Ovary (tissue), 3 donors: Measurements from ENCODE around the gene PYGB.

ENCODE experiments used
- CTCF ChIP-seq, 3 donors: fragments of 450-650 bp in 2 of 3; fragments of 200-600 bp in 1 of 3; IDR thresholded peaks; one replicate each; pipeline versions ENCODE4 v1.5.1 to v1.8.0; 2016 to 2022; ENCODE audit warnings: antibody characterized with exemption in 3 of 3, mild to moderate bottlenecking in 1 of 3
- POLR2A ChIP-seq: fragments of 450-650 bp; IDR thresholded peaks from one replicate; pipeline ENCODE4 v1.6.1; 2017; ENCODE audit warnings: antibody characterized with exemption, mild to moderate bottlenecking, moderate library complexity
- donor health status: DM: no; HTN: no; CAD: no.

- no peak for TF ChIP-seq POLR2A
- TF ChIP-seq CTCF (IDR thresholded peaks at IDR 0.05) = no peak
Observed at GRCh38 chr20:25217161-25218108, 30.4 kb upstream of the PYGB start.
